ENCODE data around the gene HEATR9.

Gene HEATR9

GRCh38 chr17:35819455-35819854 lies 49.2 kb downstream of the HEATR9 start:
- H3K36me3 ChIP-seq (ENCODE audit: control insufficient read depth, insufficient read depth, low read length, severe bottlenecking): peaks cover 64% of the 10 kb centered on the region
- DNase-seq (ENCODE audit: low read depth): no peak
- H3K4me3 ChIP-seq (ENCODE audit: low read length): no peak overlapping the region
- H3K4me1 ChIP-seq (ENCODE audit: control insufficient read depth, insufficient read depth, low read length): no peaks in the 10 kb centered on the region
- H3K9me3 ChIP-seq (ENCODE audit: control insufficient read depth, low read length): no peaks in the 10 kb centered on the region
- H3K27me3 ChIP-seq (replicated peaks; ENCODE audit: control insufficient read depth, insufficient read depth, low read length): no peaks in the 10 kb centered on the region
- H3K9ac ChIP-seq (ENCODE audit: low read length): no peak overlapping the region

- no peaks in the 10 kb centered on the region for H3K9me3 ChIP-seq (ENCODE audit: control insufficient read depth, low read length)
- no peak overlapping the region for H3K4me3 ChIP-seq (ENCODE audit: low read length)
- no peak for DNase-seq (ENCODE audit: low read depth)
- H3K36me3 ChIP-seq (ENCODE audit: control insufficient read depth, insufficient read depth, low read length, severe bottlenecking): peaks cover 45% of the 10 kb centered on the region
- H3K4me1 ChIP-seq (ENCODE audit: control insufficient read depth, insufficient read depth, low read length): peaks cover under 1% of the 10 kb centered on the region
- H3K9ac ChIP-seq (ENCODE audit: low read length): no peak overlapping the region
- no peaks in the 10 kb centered on the region for H3K27me3 ChIP-seq (replicated peaks; ENCODE audit: control insufficient read depth, insufficient read depth, low read length)
These were observed 51.5 kb downstream of the HEATR9 start for GRCh38 chr17:35817196-35817595.

GRCh38 chr17:35816723-35817122 lies 52.0 kb downstream of the HEATR9 start:
- no peak for DNase-seq (ENCODE audit: low read depth)
- Histone ChIP-seq H3K4me1 (ENCODE audit: control insufficient read depth, insufficient read depth, low read length) (peaks cover 6% of the 10 kb centered on the region), H3K36me3 (ENCODE audit: control insufficient read depth, insufficient read depth, low read length, severe bottlenecking) (peaks cover 40% of the 10 kb centered on the region), H3K4me3 (ENCODE audit: low read length) (no peak overlapping the region), H3K27me3 (replicated peaks; ENCODE audit: control insufficient read depth, insufficient read depth, low read length) (no peaks in the 10 kb centered on the region), H3K9me3 (ENCODE audit: control insufficient read depth, low read length) (no peaks in the 10 kb centered on the region), H3K9ac (ENCODE audit: low read length) (no peak overlapping the region)

GRCh38 chr17:35812456-35812855 lies 56.2 kb downstream of the HEATR9 start:
- DNase-seq (ENCODE audit: low read depth): peak; percentile 56
- Histone ChIP-seq H3K9ac (ENCODE audit: low read length) (no peak overlapping the region), H3K4me1 (ENCODE audit: control insufficient read depth, insufficient read depth, low read length) (peaks cover 35% of the 10 kb centered on the region), H3K36me3 (ENCODE audit: control insufficient read depth, insufficient read depth, low read length, severe bottlenecking) (peaks cover 7% of the 10 kb centered on the region), H3K27me3 (replicated peaks; ENCODE audit: control insufficient read depth, insufficient read depth, low read length) (no peaks in the 10 kb centered on the region), H3K9me3 (ENCODE audit: control insufficient read depth, low read length) (no peaks in the 10 kb centered on the region), H3K4me3 (ENCODE audit: low read length) (no peak overlapping the region)

- Histone ChIP-seq H3K9me3 (ENCODE audit: control insufficient read depth, low read length) (no peaks in the 10 kb centered on the region), H3K4me1 (ENCODE audit: control insufficient read depth, insufficient read depth, low read length) (peaks cover 39% of the 10 kb centered on the region), H3K27me3 (replicated peaks; ENCODE audit: control insufficient read depth, insufficient read depth, low read length) (no peaks in the 10 kb centered on the region), H3K9ac (ENCODE audit: low read length) (no peak overlapping the region), H3K4me3 (ENCODE audit: low read length) (no peak overlapping the region), H3K36me3 (ENCODE audit: control insufficient read depth, insufficient read depth, low read length, severe bottlenecking) (peaks cover 4% of the 10 kb centered on the region)
- no peak for DNase-seq (ENCODE audit: low read depth)
These were observed 56.9 kb downstream of the HEATR9 start for GRCh38 chr17:35811759-35812158.

GRCh38 chr17:35809855-35810461 lies 58.7 kb downstream of the HEATR9 start:
- no peaks in the 10 kb centered on the region for H3K9me3 ChIP-seq (ENCODE audit: control insufficient read depth, low read length)
- peaks cover 39% of the 10 kb centered on the region for H3K4me1 ChIP-seq (ENCODE audit: control insufficient read depth, insufficient read depth, low read length)
- no peak for DNase-seq (ENCODE audit: low read depth)
- peak overlapping the region; percentile 92 for H3K9ac ChIP-seq (ENCODE audit: low read length)
- peak overlapping the region; percentile 92 for H3K4me3 ChIP-seq (ENCODE audit: low read length)
- H3K36me3 ChIP-seq (ENCODE audit: control insufficient read depth, insufficient read depth, low read length, severe bottlenecking): no peaks in the 10 kb centered on the region
- no peaks in the 10 kb centered on the region for H3K27me3 ChIP-seq (replicated peaks; ENCODE audit: control insufficient read depth, insufficient read depth, low read length)

GRCh38 chr17:35808962-35809854 lies 59.5 kb downstream of the HEATR9 start, which contains the start of gene TAF15:
Gene TAF15, plus strand, starts transcription at chr17:35809484. Its CDS starts 86 bp downstream, at chr17:35809570.
- Histone ChIP-seq H3K9ac (ENCODE audit: low read length) (peak within 1 kb of the TSS; percentile 92), H3K4me3 (ENCODE audit: low read length) (peak within 1 kb of the TSS; percentile 92), H3K27me3 (replicated peaks; ENCODE audit: control insufficient read depth, insufficient read depth, low read length) (no peaks in the 10 kb centered on the region), H3K4me1 (ENCODE audit: control insufficient read depth, insufficient read depth, low read length) (peaks cover 39% of the 10 kb centered on the region), H3K36me3 (ENCODE audit: control insufficient read depth, insufficient read depth, low read length, severe bottlenecking) (no peaks in the 10 kb centered on the region), H3K9me3 (ENCODE audit: control insufficient read depth, low read length) (no peaks in the 10 kb centered on the region)
- peak; percentile 99 for DNase-seq (ENCODE audit: low read depth)

- DNase-seq (ENCODE audit: low read depth): no peak
- peaks cover 39% of the 10 kb centered on the region for H3K4me1 ChIP-seq (ENCODE audit: control insufficient read depth, insufficient read depth, low read length)
- no peaks in the 10 kb centered on the region for H3K9me3 ChIP-seq (ENCODE audit: control insufficient read depth, low read length)
- H3K27me3 ChIP-seq (replicated peaks; ENCODE audit: control insufficient read depth, insufficient read depth, low read length): no peaks in the 10 kb centered on the region
- peak overlapping the region; percentile 92 for H3K9ac ChIP-seq (ENCODE audit: low read length)
- peak overlapping the region; percentile 92 for H3K4me3 ChIP-seq (ENCODE audit: low read length)
- H3K36me3 ChIP-seq (ENCODE audit: control insufficient read depth, insufficient read depth, low read length, severe bottlenecking): no peaks in the 10 kb centered on the region
These were observed 60.3 kb downstream of the HEATR9 start for GRCh38 chr17:35808240-35808961.

GRCh38 chr17:35807371-35808144 lies 61.1 kb downstream of the HEATR9 start:
- no peak overlapping the region for H3K9ac ChIP-seq (ENCODE audit: low read length)
- no peaks in the 10 kb centered on the region for H3K9me3 ChIP-seq (ENCODE audit: control insufficient read depth, low read length)
- H3K27me3 ChIP-seq (replicated peaks; ENCODE audit: control insufficient read depth, insufficient read depth, low read length): no peaks in the 10 kb centered on the region
- H3K4me1 ChIP-seq (ENCODE audit: control insufficient read depth, insufficient read depth, low read length): peaks cover 39% of the 10 kb centered on the region
- peak; percentile 55 for DNase-seq (ENCODE audit: low read depth)
- H3K36me3 ChIP-seq (ENCODE audit: control insufficient read depth, insufficient read depth, low read length, severe bottlenecking): no peaks in the 10 kb centered on the region
- H3K4me3 ChIP-seq (ENCODE audit: low read length): no peak overlapping the region

Data from adipocyte (in vitro differentiated cells).